Measurements from ENCODE around the gene SYNDIG1.

- TF ChIP-seq, protein P1, sequence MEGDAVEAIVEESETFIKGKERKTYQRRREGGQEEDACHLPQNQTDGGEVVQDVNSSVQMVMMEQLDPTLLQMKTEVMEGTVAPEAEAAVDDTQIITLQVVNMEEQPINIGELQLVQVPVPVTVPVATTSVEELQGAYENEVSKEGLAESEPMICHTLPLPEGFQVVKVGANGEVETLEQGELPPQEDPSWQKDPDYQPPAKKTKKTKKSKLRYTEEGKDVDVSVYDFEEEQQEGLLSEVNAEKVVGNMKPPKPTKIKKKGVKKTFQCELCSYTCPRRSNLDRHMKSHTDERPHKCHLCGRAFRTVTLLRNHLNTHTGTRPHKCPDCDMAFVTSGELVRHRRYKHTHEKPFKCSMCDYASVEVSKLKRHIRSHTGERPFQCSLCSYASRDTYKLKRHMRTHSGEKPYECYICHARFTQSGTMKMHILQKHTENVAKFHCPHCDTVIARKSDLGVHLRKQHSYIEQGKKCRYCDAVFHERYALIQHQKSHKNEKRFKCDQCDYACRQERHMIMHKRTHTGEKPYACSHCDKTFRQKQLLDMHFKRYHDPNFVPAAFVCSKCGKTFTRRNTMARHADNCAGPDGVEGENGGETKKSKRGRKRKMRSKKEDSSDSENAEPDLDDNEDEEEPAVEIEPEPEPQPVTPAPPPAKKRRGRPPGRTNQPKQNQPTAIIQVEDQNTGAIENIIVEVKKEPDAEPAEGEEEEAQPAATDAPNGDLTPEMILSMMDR (conservative IDR thresholded peaks at IDR 0.05; ENCODE audit: low read depth, low read length), result no peak
- TF ChIP-seq EZH2phosphoT487 (IDR thresholded peaks at IDR 0.05; ENCODE audit: borderline replicate concordance, low read length), result no peak
These were observed 228.0 kb downstream of the SYNDIG1 start for GRCh38 chr20:24697411-24697810.

Measured in PC-3 (cell line).